NCI-H345 treated with DMSO at 0.1 percent for 48 hours (cell line): ENCODE data around the gene BRICD5.
"Not testable (repeated sequence)": the region's sequence is repeated elsewhere in the genome, so short reads cannot be mapped to it uniquely, and the experiment has no call there.

Experiments used
- DNase-seq: peaks from one replicate; lab custom pipeline; 2025; ENCODE audit not compliant: unreplicated experiment; lab: John Stamatoyannopoulos, UW

Gene BRICD5

GRCh38 chr16:2223221-2223941 lies 12.7 kb upstream of the BRICD5 start, which contains the start of gene E4F1:
TSS of gene E4F1 (plus strand) at chr16:2223591. CDS start at chr16:2223614, 23 bp downstream.
- DNase-seq, result peak; percentile 98

GRCh38 chr16:2216330-2216729 lies 5.7 kb upstream of the BRICD5 start:
- DNase-seq, result no peak

- no peak for DNase-seq
These were observed 4.0 kb upstream of the BRICD5 start, which contains the start of gene PGP for GRCh38 chr16:2214719-2214968. TSS of gene PGP (minus strand) at chr16:2214840. CDS start at chr16:2214777, 63 bp downstream.

GRCh38 chr16:2213817-2214718 lies 3.4 kb upstream of the BRICD5 start:
- DNase-seq, result no peak

DNA sequence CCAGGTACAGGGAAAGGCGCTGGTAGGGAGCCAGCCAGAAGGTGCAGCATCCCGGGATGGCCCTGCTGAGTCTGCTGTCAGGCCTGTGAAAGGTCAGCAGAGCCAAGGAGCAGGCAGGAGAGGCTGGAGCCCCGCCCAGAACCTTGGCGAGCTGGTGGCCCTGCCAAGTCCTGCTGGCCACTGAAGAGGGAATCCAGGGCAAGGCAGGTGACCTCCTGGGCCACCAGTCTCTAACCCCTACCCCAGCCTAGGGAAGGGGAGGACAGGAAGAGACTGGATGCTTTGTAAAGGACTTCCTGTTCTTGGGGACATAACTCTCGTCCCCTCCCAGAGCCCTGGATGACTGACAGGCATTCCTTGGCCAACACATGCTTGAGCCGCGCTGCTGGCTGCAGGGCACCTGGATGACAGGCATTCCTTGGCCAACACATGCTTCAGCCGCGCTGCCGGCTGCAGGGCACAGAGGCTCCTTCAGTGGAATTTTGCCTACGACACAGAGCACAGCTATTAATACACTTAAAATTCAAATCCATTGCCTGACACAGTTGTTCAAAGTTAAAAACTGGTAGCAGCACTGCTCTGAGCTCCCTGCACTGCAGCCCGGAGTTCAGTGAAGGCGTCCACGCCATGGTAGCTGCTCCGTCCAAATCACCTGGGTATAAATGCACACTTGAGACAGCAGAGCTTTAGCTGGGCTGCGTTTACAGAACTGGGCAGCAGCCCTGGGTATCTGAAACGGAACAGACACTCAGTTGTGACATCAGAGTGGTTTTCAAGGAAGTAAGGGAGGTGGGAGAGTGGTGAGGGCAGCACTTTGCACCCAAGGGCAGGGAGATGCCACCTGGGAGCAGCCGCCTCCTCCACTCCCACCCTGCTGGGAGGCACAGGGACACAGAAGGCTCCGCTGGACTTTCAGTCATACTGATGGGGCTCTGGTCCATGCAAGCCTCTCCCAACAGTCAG lies 2.0 kb upstream of the BRICD5 start:
- no peak for DNase-seq

DNA sequence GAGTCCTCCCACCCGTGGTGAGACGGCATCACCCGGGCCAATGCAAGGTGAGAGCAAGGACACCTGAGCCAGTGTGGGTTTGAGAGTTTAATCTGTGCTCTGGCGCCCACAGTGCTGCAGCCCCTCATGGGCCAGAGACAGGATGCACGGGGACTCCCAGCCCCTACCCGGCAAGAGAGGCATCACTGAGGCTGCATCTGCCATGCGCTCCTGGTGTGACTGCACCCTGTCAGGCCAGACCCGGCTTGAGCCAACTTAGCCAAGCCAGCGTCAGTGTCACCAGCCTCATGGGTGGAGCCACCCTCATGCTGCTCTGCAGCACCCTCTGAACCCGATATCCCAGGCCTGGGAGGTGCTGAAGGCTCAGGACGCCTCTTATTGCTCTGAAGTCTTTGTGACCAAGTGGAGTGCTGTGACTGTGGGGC lies 1.3 kb upstream of the BRICD5 start:
- no peak for DNase-seq

DNA sequence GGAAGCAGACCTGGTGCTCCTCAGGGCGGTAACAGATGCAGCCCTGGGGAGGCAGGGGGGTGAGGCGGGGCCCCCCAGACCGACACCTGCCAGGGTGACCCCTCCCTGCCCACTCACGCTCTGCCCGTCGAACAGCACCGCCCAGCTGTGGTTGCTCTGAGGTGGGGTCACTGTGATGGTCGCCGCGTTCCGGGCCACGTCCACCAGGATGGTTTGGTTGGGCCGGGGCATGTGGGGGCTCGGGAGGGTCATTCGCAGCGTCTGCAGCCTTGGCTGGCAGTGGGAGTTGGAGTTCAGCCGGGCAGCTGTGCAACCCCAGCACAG lies 692 bp downstream of the BRICD5 start:
- no peak for DNase-seq

- DNase-seq, result no peak
These were observed 1.2 kb downstream of the BRICD5 start for GRCh38 chr16:2209258-2210008.

- DNase-seq, result no peak
These were observed 1.9 kb downstream of the BRICD5 start for GRCh38 chr16:2208772-2209171.

DNA sequence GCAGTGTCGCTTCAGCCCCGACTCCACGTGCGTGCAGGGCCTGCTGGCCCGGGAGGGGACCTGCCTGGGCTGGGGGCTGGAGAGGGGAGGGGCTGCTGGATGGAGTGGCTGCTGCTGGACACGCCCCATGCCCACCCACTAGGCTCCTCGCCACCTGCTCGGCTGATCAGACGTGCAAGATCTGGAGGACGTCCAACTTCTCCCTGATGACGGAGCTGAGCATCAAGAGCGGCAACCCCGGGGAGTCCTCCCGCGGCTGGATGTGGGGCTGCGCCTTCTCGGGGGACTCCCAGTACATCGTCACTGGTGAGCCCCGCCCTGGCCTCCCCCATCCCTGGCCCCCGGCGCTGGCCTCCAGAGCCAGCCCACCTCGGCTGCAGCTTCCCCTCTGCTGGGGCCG lies 2.4 kb downstream of the BRICD5 start:
- DNase-seq, result peak; percentile 61

DNA sequence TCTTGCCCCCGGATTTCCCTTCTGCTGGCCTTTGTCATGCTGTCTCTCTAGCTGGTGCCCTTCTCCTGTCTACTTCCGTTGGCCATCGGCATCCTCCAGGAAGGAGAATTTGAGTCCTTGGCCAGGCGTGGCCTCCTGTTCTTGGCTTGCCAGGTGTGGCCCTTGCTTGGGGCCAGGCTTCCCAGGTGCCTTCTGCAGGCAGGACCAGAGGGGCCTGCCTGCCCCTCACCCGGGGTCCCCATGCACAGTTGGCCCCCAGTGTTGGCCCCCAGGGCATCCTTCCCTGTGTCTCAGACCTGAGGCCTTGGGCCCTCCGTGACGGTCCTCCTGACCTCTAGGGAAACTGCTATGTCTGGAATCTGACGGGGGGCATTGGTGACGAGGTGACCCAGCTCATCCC lies 2.8 kb downstream of the BRICD5 start:
- DNase-seq, result no peak

- peak; percentile 36 for DNase-seq
These were observed 3.8 kb downstream of the BRICD5 start for GRCh38 chr16:2206780-2207433.

DNA sequence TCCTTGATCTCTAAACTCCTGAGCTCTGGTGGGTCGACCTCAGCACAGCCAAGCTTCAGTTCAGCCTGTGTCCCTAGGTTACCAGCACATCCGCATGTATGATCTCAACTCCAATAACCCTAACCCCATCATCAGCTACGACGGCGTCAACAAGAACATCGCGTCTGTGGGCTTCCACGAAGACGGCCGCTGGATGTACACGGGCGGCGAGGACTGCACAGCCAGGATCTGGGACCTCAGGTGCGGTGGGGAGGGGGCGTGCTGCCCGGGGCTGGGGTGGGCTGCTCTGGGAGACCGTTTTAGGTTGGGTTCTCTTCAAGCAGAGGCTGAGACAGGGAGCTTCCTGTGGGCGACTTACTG lies 4.3 kb downstream of the BRICD5 start:
- no peak for DNase-seq

- DNase-seq, result no peak
These were observed 4.7 kb downstream of the BRICD5 start for GRCh38 chr16:2205967-2206313.

DNA sequence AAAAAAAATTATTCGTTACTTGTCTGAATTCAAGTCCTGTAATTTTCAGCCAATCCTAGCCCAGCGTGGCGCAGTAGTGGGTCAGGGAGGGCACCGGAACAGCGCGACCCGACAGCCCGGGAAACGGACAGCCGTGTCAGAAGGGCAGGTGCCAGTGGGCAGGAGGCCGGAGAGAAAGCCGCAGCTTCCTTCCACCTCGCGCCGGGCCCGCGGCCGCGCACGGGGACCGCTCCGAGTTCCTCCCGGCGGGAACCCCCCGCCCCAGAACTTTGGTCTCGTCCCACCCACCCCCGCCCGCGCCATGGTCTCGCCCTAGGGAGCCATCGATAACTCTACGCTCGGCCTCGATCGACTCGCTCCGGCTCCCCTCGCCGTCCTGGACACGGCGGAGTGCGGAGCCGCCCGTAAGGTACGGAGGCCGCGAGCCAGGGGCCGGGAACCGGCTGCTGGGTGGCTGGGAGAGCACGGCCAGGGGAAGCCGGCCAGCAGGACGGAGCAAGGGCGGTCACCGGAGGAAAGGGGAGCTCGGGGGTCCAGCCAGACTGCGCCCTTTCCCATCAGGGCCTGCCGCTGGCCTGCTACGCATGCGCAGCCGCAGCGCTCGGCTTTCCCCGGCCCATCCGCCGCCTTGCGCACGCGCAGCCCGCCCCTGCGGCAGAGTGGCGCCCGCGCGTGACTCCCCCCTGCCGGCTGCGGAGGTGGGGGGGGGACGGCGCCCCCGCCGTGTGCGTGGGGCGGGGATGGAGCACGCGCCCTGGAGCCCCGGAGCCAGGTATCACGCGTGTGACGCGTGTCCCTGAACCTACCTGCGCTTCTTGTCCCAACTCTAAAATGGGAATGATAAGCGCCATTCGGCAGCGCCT lies 5.3 kb downstream of the BRICD5 start, which contains the start of gene MLST8:
Gene MLST8 (plus strand): TSS at position 351 of the 863 bp plus-strand sequence. CDS start 632 bp downstream, outside the sequence.
- peak; percentile 84 for DNase-seq

DNA sequence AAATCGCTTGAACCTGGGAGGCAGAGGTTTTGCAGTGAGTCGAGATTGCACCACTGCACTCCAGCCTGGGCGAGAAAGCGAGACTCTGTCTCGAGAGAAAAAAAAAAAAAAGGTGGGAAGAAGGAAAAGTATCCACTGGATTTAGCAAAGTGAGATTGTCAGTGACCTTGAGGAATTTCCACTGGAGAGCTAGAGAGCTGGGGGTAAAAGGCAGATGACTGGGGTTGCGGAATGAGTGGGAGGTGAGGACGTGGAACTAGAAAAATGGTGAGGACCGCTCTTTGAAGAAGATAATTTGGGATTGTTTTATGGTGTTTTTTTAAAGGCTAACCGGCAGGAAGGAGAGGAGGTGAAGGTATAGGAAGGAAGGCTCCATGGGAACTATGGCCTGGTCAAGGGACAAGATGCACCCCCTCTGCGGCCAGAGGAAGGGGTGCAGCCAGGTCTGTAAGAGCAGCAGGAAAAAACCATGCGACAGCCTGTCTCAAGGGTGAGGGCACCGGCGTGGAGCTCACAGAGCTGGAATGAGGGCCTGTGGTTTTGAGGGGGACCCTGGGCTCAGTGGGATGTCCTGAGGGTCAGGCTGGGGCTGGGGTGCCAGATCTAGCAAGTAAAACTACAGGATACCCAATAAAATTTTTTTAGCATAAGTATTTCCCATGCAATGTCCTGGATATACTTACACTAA lies 6.1 kb downstream of the BRICD5 start:
- DNase-seq, result no peak

GRCh38 chr16:2203119-2203688 lies 7.5 kb downstream of the BRICD5 start:
- DNase-seq, result not testable (repeated sequence)

GRCh38 chr16:2200313-2200712 lies 10.3 kb downstream of the BRICD5 start:
- no peak for DNase-seq
